ENCODE data around the gene MARCHF3. TPM values are rescaled to one million over a fixed set of nuclear protein-coding genes. Genes with fewer than 3 reads are reported as not detected.

Gene MARCHF3
- polyA plus RNA-seq, 2 of the 4 experiments (the other 2 are of a cell fraction) = 0.39 to 0.68 TPM

DNA sequence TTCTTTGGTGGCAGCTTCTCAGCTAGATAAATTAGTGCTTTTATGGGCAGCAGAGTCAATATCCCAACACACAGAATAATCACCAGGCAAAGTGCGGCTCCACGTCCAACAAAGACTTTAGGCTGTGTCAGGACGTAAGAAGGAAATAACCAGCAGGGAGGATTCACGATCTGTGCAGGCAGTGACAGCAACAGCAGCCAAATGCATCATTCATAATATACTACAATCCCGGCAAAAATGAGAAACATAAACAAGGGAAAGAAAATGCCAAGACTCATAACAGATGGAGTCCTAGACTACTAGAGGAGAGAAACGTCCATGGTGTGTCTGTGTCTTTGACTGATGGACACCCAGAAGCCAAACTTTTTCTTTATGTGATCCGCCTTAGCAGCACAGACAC is 152.8 kb downstream of the MARCHF3 start:
- no peak overlapping the region for H3K27ac ChIP-seq
- no peak for TF ChIP-seq POLR2AphosphoS2 (conservative IDR thresholded peaks at IDR 0.05; ENCODE audit: low read length)
- no peak for TF ChIP-seq SMC3 (IDR thresholded peaks at IDR 0.05)
- no peak for TF ChIP-seq HEYL (CRISPR knock-in tag; IDR thresholded peaks at IDR 0.05)
- no peak for TF ChIP-seq KDM1A (IDR thresholded peaks at IDR 0.05; ENCODE audit: low read depth)
- no peak for TF ChIP-seq NPAS2 (CRISPR knock-in tag; IDR thresholded peaks at IDR 0.05; ENCODE audit: borderline replicate concordance)
- TF ChIP-seq, protein P1, sequence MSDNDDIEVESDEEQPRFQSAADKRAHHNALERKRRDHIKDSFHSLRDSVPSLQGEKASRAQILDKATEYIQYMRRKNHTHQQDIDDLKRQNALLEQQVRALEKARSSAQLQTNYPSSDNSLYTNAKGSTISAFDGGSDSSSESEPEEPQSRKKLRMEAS (IDR thresholded peaks at IDR 0.05) = no peak
- TF ChIP-seq ZSCAN20 (CRISPR knock-in tag; IDR thresholded peaks at IDR 0.05) = no peak
- TF ChIP-seq EP300 (IDR thresholded peaks at IDR 0.05) = no peak
- TF ChIP-seq TP53 (CRISPR knock-in tag; IDR thresholded peaks at IDR 0.05) = no peak
- TF ChIP-seq HDAC2 (IDR thresholded peaks at IDR 0.05) = no peak
- TF ChIP-seq GATA3 (IDR thresholded peaks at IDR 0.05; ENCODE audit: borderline replicate concordance) = no peak
- no peak for TF ChIP-seq HOXA7 (CRISPR knock-in tag; IDR thresholded peaks at IDR 0.05)
- TF ChIP-seq, protein P2, sequence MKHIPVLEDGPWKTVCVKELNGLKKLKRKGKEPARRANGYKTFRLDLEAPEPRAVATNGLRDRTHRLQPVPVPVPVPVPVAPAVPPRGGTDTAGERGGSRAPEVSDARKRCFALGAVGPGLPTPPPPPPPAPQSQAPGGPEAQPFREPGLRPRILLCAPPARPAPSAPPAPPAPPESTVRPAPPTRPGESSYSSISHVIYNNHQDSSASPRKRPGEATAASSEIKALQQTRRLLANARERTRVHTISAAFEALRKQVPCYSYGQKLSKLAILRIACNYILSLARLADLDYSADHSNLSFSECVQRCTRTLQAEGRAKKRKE (CRISPR knock-in tag; IDR thresholded peaks at IDR 0.05; ENCODE audit: low read depth) = no peak
- ATAC-seq (no peak), DNase-seq (ENCODE audit: low read depth in 1 of 2, low spot score in 1 of 2) (no peak), FAIRE-seq (no peak)
- no peak overlapping the region for H3K4me3 ChIP-seq
- POLR2A ChIA-PET = no interaction called here
- H3K9me3 ChIP-seq = no peaks in the 10 kb centered on the region
- CTCF ChIA-PET = no interaction called here
- WGBS (ENCODE audit: missing lambda C conversion rate) = 86% methylated on average over 7 of the region's 7 CpGs
- no peaks in the 10 kb centered on the region for H3K4me1 ChIP-seq
- no peak overlapping the region for H3K4me2 ChIP-seq

DNA sequence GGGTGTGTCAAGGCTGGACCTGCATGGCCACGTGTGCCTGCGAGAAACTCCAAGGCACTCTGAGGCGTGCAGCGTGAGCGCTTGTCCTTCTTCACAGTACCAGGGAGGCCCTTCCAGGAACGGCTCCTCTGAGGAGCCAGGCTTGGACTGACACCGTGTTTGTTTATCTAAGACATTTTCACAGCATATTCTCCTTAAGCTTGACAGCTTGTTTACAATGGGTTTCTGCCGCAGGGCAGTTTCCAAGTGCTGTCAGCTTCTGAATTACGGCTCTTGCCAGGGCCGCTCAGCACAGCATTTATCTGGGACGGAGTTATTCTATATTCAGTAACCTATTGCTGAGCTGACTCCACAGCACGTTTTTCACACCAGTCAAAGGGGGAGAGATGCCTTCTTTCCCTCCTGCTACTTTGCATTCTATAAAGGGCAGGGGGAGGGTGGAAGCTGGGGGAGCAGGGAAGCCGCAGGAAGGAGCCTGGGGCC is 155.0 kb downstream of the MARCHF3 start:
- no peak for FAIRE-seq
- Histone ChIP-seq H3K4me1 (no peaks in the 10 kb centered on the region), H3K4me3 (no peak overlapping the region), H3K9me3 (no peaks in the 10 kb centered on the region), H3K4me2 (no peak overlapping the region), H3K27ac (no peak overlapping the region)
- ChIA-PET CTCF (no interaction called here), POLR2A (no interaction called here)
- 77% methylated on average over 13 of the region's 13 CpGs for WGBS (ENCODE audit: missing lambda C conversion rate)
- TF ChIP-seq FOSB (CRISPR knock-in tag; IDR thresholded peaks at IDR 0.05) (no peak), TP53 (CRISPR knock-in tag; IDR thresholded peaks at IDR 0.05) (no peak), USF2 (IDR thresholded peaks at IDR 0.05) (no peak), ESRRA (IDR thresholded peaks at IDR 0.05; ENCODE audit: borderline replicate concordance, low read length) (no peak), EHMT2 (IDR thresholded peaks at IDR 0.05; ENCODE audit: low read depth) (no peak), SMC3 (IDR thresholded peaks at IDR 0.05) (no peak), HOXB5 (CRISPR knock-in tag; IDR thresholded peaks at IDR 0.05) (no peak), JUNB (IDR thresholded peaks at IDR 0.05) (no peak), JUN (IDR thresholded peaks at IDR 0.05) (no peak), MYC (IDR thresholded peaks at IDR 0.05; ENCODE audit: borderline replicate concordance, low read length) (no peak), FOSL2 (IDR thresholded peaks at IDR 0.05) (no peak), FOSL2 (CRISPR knock-in tag; IDR thresholded peaks at IDR 0.05) (no peak), NPAS2 (CRISPR knock-in tag; IDR thresholded peaks at IDR 0.05; ENCODE audit: borderline replicate concordance) (no peak), HOXA7 (CRISPR knock-in tag; IDR thresholded peaks at IDR 0.05) (no peak), HDAC2 (IDR thresholded peaks at IDR 0.05) (no peak), MAZ (IDR thresholded peaks at IDR 0.05; ENCODE audit: borderline replicate concordance, low read depth, low read length) (no peak), SREBF2 (IDR thresholded peaks at IDR 0.05) (no peak), KDM5A (IDR thresholded peaks at IDR 0.05) (no peak), MAFK (IDR thresholded peaks at IDR 0.05; ENCODE audit: partially characterized antibody) (no peak)
- TF ChIP-seq, protein P3, sequence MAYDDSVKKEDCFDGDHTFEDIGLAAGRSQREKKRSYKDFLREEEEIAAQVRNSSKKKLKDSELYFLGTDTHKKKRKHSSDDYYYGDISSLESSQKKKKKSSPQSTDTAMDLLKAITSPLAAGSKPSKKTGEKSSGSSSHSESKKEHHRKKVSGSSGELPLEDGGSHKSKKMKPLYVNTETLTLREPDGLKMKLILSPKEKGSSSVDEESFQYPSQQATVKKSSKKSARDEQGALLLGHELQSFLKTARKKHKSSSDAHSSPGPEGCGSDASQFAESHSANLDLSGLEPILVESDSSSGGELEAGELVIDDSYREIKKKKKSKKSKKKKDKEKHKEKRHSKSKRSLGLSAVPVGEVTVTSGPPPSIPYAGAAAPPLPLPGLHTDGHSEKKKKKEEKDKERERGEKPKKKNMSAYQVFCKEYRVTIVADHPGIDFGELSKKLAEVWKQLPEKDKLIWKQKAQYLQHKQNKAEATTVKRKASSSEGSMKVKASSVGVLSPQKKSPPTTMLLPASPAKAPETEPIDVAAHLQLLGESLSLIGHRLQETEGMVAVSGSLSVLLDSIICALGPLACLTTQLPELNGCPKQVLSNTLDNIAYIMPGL (CRISPR knock-in tag; IDR thresholded peaks at IDR 0.05; ENCODE audit: borderline replicate concordance) = no peak
- ATAC-seq = no peak
- DNase-seq (ENCODE audit: low read depth in 1 of 2, low spot score in 1 of 2) = no peak

Data from A549 (cell line).